Measurements from ENCODE around the gene RPLP2. TPM values are rescaled to one million over a fixed set of nuclear protein-coding genes. Genes with fewer than 3 reads are reported as not detected.

RPLP2 gene
- total and polyA plus RNA-seq, 2 donors (not counting 1 experiment from before 2014, with no cell fraction given): 525 to 3,947 TPM

GRCh38 chr11:821512-822371, 12.0 kb downstream of the RPLP2 start:
- POLR2A ChIA-PET: interaction anchor here (3.7 kb wide), 1 partner anchor 8 kb away, joined by 57 read pairs; the partner anchor contains the start of genes CD151 and CRACR2B
- peaks cover 0 to 30% of the 10 kb centered on the region in 2 experiments for H3K36me3 ChIP-seq (replicated peaks in 1 of 2; ENCODE audit: control extremely low read depth in 1 of 2, control insufficient read depth in 1 of 2, extremely low read depth in 1 of 2, insufficient read depth in 2 of 2, low read length in 1 of 2)
- WGBS (ENCODE audit: insufficient coverage): 74% methylated on average over 11 of the region's 22 CpGs
- intact Hi-C loops (cut with micrococcal nuclease): no loop called here
- Mint-ChIP-seq H3K27me3 (no peaks in the 10 kb centered on the region), H3K4me3 (peak overlapping the region; percentile 32), H3K9me3 (ENCODE audit: insufficient read depth) (no peaks in the 10 kb centered on the region), H3K4me1 (peaks cover 25% of the 10 kb centered on the region), H3K27ac (no peak overlapping the region)
- no peak overlapping the region for H3K4me3 ChIP-seq (ENCODE audit: control extremely low read depth in 1 of 5, extremely low read depth in 1 of 5, insufficient read depth in 1 of 5, low read depth in 2 of 5, low read length in 4 of 5)
- DNase-seq: no peak
- peaks cover 24% of the 10 kb centered on the region for H3K79me2 ChIP-seq (ENCODE audit: control insufficient read depth, insufficient read depth, low read length)
- no peak overlapping the region for H2AFZ ChIP-seq (ENCODE audit: insufficient read depth, low read depth, low read length, poor library complexity, severe bottlenecking)
- H3K27me3 ChIP-seq (replicated peaks in 1 of 4; ENCODE audit: control extremely low read depth in 1 of 4, control insufficient read depth in 3 of 4, insufficient read depth in 4 of 4, low read length in 3 of 4): peaks cover 0 to 2% (median 0%) of the 10 kb centered on the region in 4 experiments
- H3K4me1 ChIP-seq (ENCODE audit: control insufficient read depth in 2 of 2, insufficient read depth in 2 of 2, low read length in 2 of 2): peaks cover 23 to 32% of the 10 kb centered on the region in 2 donors
- H3K9me3 ChIP-seq (ENCODE audit: control extremely low read depth in 1 of 3, control insufficient read depth in 2 of 3, insufficient read depth in 1 of 3, low read length in 2 of 3): no peaks in the 10 kb centered on the region
- H4K20me1 ChIP-seq (ENCODE audit: control insufficient read depth, insufficient read depth, low read length, poor library complexity, severe bottlenecking): peaks cover 59% of the 10 kb centered on the region
- CTCF ChIA-PET: no interaction called here
- no peak for ATAC-seq (ENCODE audit: low read depth)
- TF ChIP-seq CTCF (IDR thresholded peaks at IDR 0.05) (no peak), EZH2 (IDR thresholded peaks at IDR 0.05; ENCODE audit: borderline replicate concordance, insufficient read depth, low read depth, low read length, poor library complexity, severe bottlenecking) (no peak)
- H3K9ac ChIP-seq (ENCODE audit: low read length): no peak overlapping the region
- H3K4me2 ChIP-seq (replicated peaks; ENCODE audit: low read depth, low read length, poor library complexity, severe bottlenecking): no peak overlapping the region
- H3K27ac ChIP-seq (ENCODE audit: low read length in 2 of 2): no peak overlapping the region
